Hematopoietic multipotent progenitor cell treated with erythropoietin and hydrocortisone succinate and interleukin-3 and kit ligand, for 8 days (in vitro differentiated cells): ENCODE results near the gene LCORL.
"Not testable (repeated sequence)": the region's sequence is repeated elsewhere in the genome, so short reads cannot be mapped to it uniquely, and the experiment has no call there.

Experiments used
- DNase-seq: peaks from one replicate; pipeline ENCODE4 v3.0.0-alpha.2; 2015

Gene LCORL

GRCh38 chr4:17924189-17924588, 97.4 kb downstream of the LCORL start:
- no peak for DNase-seq

- no peak for DNase-seq
These were observed 100.1 kb downstream of the LCORL start for GRCh38 chr4:17921451-17921850.

GRCh38 chr4:17920681-17921080, 100.9 kb downstream of the LCORL start:
- no peak for DNase-seq

DNA sequence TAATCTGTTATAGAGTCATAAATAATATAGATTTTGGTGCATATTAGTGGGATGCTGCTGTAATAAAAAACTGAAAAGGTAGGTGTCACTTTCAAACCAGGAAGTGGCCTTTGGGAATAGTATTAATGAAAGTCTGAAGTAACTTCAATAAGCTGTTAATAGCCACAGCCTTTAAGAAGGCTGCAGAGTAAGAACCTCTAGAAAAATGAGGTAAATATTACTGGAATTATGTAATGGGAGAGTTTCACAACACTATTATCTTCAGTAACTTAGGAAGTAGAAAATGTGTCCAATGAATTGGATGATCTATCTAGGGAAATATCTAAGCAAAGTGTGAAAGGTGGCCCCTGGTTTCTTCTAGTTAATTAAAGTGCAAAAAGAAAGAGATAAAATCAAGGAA, 106.1 kb downstream of the LCORL start:
- DNase-seq: no peak

DNA sequence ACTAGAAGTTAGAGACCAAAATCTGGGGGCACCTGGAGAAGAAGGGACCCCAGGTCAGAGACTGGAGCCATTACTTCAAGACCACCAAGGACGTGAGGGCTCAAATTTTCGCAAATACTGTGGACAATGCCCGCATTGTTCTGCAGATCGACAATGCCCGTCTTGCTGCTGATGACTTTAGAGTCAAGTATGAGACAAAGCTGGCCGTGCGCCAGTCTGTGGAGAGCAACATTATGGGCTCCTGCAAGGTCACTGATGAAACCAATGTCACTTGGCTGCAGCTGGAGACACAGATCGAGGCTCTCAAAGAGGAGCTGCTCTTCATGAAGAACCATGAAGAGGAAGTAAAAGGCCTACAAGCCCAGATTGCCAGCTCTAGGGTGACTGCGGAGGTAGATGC, 109.5 kb downstream of the LCORL start:
- no peak for DNase-seq

GRCh38 chr4:17911608-17912007, 109.9 kb downstream of the LCORL start:
- no peak for DNase-seq

GRCh38 chr4:17898553-17899055, 123.0 kb downstream of the LCORL start:
- DNase-seq: no peak

GRCh38 chr4:17895481-17895880, 126.1 kb downstream of the LCORL start:
- no peak for DNase-seq

DNA sequence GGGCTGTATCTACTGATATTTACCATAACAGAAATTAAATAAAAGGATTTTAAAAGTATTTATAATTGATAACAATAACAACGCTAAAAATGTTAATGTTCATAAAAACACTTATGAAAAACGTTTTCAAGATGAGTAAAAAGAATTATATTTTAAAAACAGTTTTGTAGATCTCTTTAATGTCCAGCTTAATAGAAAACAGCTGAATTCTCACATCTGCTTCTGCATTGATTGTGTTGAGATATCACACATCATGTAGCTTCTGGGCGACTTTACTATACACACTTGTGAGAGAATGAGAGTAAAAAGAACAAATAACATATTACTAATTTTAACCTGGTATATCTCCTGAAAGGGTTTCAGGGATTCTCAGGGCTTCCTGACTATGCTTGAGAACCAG, 127.1 kb downstream of the LCORL start:
- DNase-seq: no peak

GRCh38 chr4:17889692-17890091, 131.9 kb downstream of the LCORL start:
- DNase-seq: no peak

- DNase-seq: no peak
These were observed 137.0 kb downstream of the LCORL start for GRCh38 chr4:17884511-17884910.

- no peak for DNase-seq
These were observed 137.5 kb downstream of the LCORL start for GRCh38 chr4:17884063-17884462.

- DNase-seq: no peak
These were observed 143.9 kb downstream of the LCORL start for GRCh38 chr4:17877661-17878060.

DNA sequence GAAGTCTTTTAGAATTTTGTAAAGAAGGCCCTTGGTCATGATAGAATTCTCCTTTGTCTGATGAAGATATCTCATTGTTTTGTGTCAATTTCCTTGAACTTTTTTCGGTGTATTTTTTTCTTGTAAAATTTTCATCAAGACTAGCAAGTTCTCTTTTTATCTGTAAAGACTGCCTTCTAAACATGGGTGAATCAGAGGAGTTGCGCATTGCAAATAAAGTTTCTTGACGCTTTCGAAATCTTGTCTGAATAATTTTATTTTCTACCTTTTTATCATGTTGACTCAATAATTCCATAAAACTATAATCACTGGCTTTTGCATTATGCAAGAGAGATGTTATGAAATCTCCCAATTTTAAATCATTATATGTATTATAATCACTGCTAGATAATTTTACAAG, 144.6 kb downstream of the LCORL start:
- no peak for DNase-seq

DNA sequence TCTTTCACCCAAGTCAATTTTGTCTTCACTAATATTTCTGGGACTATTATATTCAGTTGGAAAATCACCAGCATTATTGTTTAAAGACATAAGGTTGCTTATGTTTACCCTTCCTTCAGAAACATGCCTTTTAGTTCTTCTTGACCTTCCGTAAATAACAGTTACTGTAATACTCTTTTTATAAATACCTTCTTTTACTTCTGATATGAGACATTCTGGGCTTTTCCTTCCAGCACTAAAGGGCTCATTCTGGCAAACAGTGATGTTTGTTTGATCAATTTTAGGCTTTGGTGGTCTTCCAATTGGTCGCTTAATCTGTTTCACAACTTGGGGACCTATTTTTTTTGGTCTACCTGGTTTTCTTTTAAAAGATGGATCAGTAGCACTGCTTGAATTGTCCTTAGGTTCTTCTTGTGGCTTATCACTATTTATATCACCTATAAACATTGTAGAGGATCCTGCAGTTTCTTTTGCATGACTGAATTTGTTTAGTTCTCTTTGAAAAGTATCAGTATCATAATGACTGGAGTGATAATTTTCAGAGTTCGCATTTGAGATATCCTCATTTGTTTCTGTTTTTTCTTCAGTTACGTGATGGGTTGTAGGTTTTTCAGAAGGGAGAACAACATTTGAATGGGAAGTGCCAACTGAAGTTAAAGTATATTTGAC, 146.0 kb downstream of the LCORL start:
- no peak for DNase-seq

- DNase-seq: no peak
These were observed 152.2 kb downstream of the LCORL start for GRCh38 chr4:17869327-17869726.

GRCh38 chr4:17867276-17867675, 154.3 kb downstream of the LCORL start:
- DNase-seq: no peak

DNA sequence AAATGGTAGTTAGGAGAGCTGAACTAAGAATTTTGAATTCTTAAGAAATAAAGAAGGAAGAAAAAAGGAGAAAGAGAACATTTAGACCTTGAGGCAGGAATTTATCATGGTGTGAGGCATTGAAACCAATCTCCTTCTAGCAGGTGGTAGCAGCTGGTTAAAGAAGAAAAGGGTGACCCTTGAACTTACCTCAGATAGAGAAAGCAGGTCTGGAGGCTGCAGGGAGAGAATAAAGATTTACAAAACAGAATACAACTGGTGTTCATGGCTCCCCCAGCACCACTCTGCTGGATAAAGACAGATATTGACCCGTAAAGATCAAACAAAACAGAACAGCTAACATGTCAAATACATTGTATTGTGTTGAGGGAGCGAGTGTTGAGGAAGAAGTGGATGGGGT, 154.7 kb downstream of the LCORL start:
- no peak for DNase-seq

GRCh38 chr4:17865866-17866363, 155.6 kb downstream of the LCORL start:
- no peak for DNase-seq

DNA sequence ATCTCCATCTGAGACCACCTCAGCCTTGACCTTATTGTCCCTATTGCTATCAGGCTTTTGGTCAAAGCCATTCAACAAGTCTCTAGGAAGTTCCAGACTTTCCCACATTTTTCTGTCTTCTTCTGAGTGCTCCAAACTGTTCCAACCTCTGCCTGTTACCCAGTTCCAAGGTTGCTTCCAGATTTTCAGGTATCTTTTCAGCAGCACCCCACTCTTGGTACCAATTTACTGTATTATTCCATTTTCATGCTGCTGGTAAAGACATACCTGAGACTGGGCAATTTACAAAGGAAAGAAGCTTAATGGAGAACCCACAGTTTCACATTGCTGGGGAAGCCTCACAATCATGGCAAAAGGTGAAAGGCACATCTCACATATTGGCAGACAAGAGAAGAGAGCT, 159.6 kb downstream of the LCORL start:
- DNase-seq: not testable (repeated sequence)

DNA sequence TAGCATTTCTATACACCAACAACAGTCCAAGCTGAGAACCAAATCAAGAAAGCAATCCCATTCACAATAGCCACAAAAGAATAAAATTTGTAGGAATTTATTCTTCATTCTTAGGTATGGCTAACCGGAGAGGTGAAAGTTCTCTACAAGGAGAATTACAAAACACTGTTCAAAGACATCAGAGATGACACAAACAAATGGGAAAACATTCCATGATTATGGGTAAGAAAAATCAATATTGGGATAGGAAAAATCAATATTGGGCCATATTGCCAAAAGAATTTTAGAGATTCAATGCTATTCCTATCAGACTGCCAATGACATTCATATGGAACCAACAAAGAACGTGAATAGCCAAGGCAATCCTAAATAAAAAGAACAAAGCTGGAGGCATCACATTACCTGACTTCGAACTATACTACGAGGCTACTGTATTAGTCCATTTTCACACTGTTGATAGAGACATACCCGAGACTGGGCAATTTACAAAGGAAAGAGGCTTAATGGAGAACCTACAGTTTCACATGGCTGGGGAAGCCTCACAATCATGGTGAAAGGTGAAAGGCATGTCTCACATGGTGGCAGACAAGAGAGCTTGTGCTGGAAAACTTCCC, 161.7 kb downstream of the LCORL start:
- no peak for DNase-seq

DNA sequence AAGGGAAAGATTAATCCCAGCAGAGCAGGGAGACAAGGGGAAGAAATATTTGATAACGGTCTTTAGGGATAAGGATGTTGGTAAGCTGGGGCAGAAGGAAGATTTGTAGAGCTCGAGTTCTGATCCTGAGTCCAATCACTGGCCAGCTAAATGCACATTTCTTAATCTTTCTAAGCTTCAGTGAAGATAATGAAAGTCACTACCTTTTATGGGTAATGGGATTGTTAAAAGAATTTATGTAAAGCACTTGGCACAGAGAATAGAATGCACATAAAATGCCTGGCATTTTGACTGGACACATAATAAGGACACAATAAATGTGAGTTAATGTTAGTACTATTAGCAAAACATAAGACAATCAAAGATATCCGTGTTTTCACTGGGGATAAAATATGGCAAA, 167.5 kb downstream of the LCORL start:
- DNase-seq: no peak

- no peak for DNase-seq
These were observed 169.6 kb downstream of the LCORL start for GRCh38 chr4:17851959-17852358.

DNA sequence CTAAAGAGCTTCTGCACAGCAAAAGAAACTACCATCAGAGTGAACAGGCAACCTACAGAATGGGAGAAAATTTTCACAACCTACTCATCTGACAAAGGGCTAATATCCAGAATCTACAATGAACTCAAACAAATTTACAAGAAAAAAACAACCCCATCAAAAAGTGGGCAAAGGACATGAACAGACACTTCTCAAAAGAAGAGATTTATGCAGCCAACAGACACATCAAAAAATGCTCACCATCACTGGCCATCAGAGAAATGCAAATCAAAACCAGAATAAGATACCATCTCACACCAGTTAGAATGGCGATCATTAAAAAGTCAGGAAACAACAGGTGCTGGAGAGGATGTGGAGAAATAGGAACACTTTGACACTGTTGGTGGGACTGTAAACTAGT, 171.3 kb downstream of the LCORL start:
- DNase-seq: not testable (repeated sequence)

DNA sequence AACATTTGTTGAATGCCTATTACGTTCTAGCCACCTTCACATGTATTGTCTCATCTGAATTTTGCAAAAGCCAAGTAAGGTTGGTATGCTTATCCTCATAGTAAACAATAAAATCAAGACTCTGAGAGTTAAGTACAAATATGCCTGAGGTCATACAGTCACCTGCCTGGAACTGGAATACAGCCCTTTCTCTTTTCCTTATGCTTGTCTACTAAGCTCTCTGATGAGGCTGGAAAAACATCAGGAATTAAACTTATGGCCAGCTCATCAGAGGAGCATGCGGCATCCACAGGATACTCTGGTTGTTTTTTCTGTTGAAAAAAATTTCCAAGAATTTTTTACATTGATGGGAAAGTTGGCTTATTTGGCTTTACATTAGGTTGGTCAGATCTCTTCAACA, 175.3 kb downstream of the LCORL start:
- DNase-seq: no peak
